RWPE2 (cell line): Measurements from ENCODE around the gene MMRN2.

Experiments used
- ATAC-seq: fragments of 200-7000 bp; cut with Tn5 transposase; 3 replicates; pipeline ENCODE4 v1.9.1; 2021; ENCODE audit warnings: low read depth
- DNase-seq: peaks from one replicate; pipeline ENCODE4 v3.0.0-alpha.2; 2020; ENCODE audit warnings: low spot score
- H3K27ac ChIP-seq: fragments of 450-650 bp; 2 replicates; pipeline ENCODE4 v1.5.1; 2017; ENCODE audit warnings: mild to moderate bottlenecking; ENCODE audit not compliant: poor library complexity, severe bottlenecking
- H3K27me3 ChIP-seq: fragments of 250-450 bp; sonication (Bioruptor Pico); 2 replicates; pipeline ENCODE4 v1.5.1; 2021; ENCODE audit warnings: mild to moderate bottlenecking, moderate library complexity; ENCODE audit not compliant: insufficient read depth, poor library complexity, severe bottlenecking
- H3K36me3 ChIP-seq: fragments of 250-450 bp; sonication (Bioruptor Pico); 2 replicates; pipeline ENCODE4 v1.5.1; 2020; ENCODE audit warnings: low read depth, mild to moderate bottlenecking, moderate library complexity
- H3K4me1 ChIP-seq: fragments of 250-450 bp; sonication (Bioruptor Pico); 2 replicates; pipeline ENCODE4 v1.5.1; 2021; ENCODE audit warnings: mild to moderate bottlenecking, moderate library complexity; ENCODE audit not compliant: insufficient read depth, poor library complexity, severe bottlenecking
- H3K4me3 ChIP-seq: fragments of 250-450 bp; sonication (Bioruptor Pico); 2 replicates; pipeline ENCODE4 v1.5.1; 2021; ENCODE audit warnings: mild to moderate bottlenecking, moderate library complexity; ENCODE audit not compliant: severe bottlenecking
- H3K9me3 ChIP-seq: fragments of 250-450 bp; sonication (Bioruptor Pico); 2 replicates; pipeline ENCODE4 v1.5.1; 2021; ENCODE audit warnings: mild to moderate bottlenecking, moderate library complexity; ENCODE audit not compliant: severe bottlenecking
- TF ChIP-seq, protein P1 (sequence below): fragments of 450-650 bp; IDR thresholded peaks from one replicate; pipeline ENCODE4 v1.5.1; 2017; ENCODE audit warnings: mild to moderate bottlenecking, moderate library complexity; ENCODE audit not compliant: poor library complexity, severe bottlenecking

The MMRN2 gene

DNA sequence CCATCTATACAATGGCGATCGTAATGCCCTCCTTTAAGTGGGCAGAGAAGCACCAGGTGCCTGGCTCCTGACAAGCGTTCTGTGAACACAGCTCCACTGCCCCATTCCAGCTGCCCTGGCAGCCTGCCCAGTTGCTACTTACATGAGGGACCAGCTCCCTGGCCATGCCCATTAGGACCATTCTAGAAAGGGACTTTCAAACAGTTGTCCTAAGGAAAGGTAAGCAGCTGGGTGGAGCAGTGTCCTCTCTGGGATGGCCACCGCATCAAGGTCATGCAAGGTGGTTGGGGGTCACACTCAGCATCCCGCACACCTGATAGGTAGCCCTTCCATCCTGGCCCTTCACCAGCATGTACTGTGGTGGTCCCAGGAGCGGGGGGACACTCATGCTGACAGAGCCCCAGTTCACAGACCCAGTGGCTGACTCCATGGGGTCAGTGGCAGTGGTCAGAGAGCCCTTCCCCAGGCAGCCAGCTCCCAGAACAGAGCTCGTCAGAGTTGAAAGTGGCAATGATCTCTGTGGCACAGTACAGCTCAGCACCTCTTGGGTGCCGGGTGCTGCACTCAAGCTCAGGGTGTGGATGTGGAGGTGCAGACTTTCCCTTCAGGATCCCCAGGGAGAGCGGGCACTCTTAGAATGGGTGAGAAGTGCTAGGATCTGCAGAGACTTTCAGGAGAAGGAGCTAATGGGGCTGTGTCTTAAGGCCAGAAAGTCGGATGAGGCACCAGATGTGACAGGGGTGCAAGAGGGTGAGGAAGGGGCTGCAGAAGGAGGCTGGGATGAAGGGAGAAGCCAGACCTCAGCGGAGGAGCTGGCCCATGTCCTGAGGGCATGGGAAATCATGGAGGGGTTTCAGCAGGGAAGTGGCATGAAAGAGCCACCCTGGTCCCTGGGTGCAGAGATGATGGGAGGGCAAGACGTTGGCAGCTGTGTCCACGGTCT, 10.9 kb downstream of the MMRN2 start:
- no peaks in the 10 kb centered on the region for H3K36me3 ChIP-seq
- no peak overlapping the region for H3K4me3 ChIP-seq
- H3K9me3 ChIP-seq, result no peaks in the 10 kb centered on the region
- H3K27ac ChIP-seq, result no peak overlapping the region
- H3K4me1 ChIP-seq, result no peaks in the 10 kb centered on the region
- TF ChIP-seq, protein P1, sequence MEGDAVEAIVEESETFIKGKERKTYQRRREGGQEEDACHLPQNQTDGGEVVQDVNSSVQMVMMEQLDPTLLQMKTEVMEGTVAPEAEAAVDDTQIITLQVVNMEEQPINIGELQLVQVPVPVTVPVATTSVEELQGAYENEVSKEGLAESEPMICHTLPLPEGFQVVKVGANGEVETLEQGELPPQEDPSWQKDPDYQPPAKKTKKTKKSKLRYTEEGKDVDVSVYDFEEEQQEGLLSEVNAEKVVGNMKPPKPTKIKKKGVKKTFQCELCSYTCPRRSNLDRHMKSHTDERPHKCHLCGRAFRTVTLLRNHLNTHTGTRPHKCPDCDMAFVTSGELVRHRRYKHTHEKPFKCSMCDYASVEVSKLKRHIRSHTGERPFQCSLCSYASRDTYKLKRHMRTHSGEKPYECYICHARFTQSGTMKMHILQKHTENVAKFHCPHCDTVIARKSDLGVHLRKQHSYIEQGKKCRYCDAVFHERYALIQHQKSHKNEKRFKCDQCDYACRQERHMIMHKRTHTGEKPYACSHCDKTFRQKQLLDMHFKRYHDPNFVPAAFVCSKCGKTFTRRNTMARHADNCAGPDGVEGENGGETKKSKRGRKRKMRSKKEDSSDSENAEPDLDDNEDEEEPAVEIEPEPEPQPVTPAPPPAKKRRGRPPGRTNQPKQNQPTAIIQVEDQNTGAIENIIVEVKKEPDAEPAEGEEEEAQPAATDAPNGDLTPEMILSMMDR, result no peak
- DNase-seq, result peak; percentile 40
- no peaks in the 10 kb centered on the region for H3K27me3 ChIP-seq
- ATAC-seq, result no peak

DNA sequence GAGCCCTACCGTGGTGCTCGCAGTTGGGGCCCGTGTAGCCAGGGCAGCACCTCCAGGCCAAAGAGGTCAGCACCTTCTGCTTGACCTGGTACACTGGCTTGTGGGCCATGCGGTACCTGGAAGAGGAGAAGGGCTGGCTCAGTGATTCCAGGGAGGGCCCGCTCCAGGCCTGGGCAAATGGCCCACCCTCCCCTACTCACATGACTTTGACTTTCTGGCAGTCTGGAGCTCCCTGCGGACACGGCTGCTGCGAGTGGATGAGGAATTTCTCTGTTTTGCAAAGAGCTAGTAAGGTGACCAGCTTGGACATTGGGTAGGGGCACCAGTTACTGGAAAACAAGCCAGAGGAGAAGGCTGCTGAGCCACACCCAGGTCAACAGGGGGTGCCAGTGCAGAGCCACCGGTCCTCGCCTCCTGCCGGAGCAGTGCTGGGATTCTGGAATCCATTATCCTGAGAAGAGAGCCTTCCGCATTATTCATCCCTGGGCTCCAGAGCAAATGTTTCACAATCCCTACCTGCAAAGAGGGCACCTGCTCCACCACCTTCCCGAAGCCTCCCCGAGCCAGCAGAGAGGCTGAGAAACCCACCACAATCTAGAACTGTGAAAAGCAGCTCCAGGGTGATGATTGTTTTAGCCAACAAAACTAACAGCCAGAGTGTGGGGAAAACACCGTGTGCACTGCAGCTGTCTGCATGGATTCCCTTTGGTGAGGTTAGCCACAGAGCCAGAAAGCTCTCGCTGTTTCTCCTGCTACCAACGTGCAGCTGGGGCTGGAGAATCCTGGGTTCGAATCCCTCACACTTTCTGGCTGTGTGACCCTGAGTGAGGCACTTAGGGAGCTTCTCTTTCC, 11.8 kb downstream of the MMRN2 start:
- Histone ChIP-seq H3K4me3 (no peak overlapping the region), H3K27ac (no peak overlapping the region), H3K9me3 (no peaks in the 10 kb centered on the region), H3K4me1 (no peaks in the 10 kb centered on the region), H3K36me3 (no peaks in the 10 kb centered on the region), H3K27me3 (no peaks in the 10 kb centered on the region)
- TF ChIP-seq, protein P1, result peak; percentile 24
- ATAC-seq (peak; percentile 59), DNase-seq (peak; percentile 49)

DNA sequence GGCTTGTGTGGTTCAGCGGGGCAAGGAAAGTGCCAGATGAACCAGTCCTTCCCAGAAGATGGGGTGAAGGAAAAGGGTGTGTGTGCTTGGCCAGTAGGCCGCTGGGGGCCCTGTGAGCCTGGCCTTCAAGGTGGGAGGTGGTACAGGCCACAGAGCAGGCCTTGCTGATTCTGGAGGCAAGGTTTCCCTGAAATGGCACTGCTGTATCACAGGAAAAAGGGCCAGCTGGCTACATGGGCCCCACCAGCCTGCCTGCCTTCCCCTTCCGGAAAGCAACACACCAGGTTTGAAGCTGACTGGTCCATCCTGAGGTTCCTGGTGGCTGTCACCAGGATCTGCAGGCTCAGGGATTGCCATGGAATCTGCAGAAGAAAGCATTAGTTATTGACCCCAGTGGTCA, 12.5 kb downstream of the MMRN2 start:
- no peak overlapping the region for H3K27ac ChIP-seq
- DNase-seq, result no peak
- no peaks in the 10 kb centered on the region for H3K4me1 ChIP-seq
- H3K36me3 ChIP-seq, result no peaks in the 10 kb centered on the region
- ATAC-seq, result no peak
- TF ChIP-seq, protein P1, result no peak
- no peak overlapping the region for H3K4me3 ChIP-seq
- H3K9me3 ChIP-seq, result no peaks in the 10 kb centered on the region
- no peaks in the 10 kb centered on the region for H3K27me3 ChIP-seq

DNA sequence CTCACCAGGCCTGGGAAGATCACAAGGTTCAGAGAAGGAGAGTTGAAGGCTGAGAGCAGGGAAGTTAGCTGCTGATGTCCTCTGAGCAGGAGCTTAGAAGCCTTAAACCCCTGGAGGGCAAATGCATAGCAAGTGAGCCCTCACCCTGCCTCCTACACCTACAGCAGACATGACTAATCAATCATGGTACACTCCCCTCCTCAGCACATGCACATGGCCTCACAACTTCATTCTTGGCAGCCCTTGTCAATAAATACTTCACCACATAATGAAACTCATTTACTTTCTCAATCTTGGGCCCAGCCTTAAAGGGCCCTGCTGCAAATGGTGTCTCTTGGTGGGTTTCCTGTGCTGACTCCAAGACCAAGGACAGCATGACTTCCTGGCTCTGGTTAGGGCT, 12.9 kb downstream of the MMRN2 start:
- no peak overlapping the region for H3K27ac ChIP-seq
- ATAC-seq, result peak; percentile 24; the same call in 1 of the 3 replicates
- no peak for DNase-seq
- H3K27me3 ChIP-seq, result no peaks in the 10 kb centered on the region
- no peaks in the 10 kb centered on the region for H3K36me3 ChIP-seq
- TF ChIP-seq, protein P1, result no peak
- H3K4me1 ChIP-seq, result no peaks in the 10 kb centered on the region
- H3K4me3 ChIP-seq, result no peak overlapping the region
- H3K9me3 ChIP-seq, result no peaks in the 10 kb centered on the region
